Islet of Langerhans (tissue), 1 donor: ENCODE measurements around the gene TAPBP.
"Not testable (repeated sequence)": the region's sequence is repeated elsewhere in the genome, so short reads cannot be mapped to it uniquely, and the experiment has no call there.

Experiments used
- FAIRE-seq: peaks from one replicate; lab custom pipeline; 2011; peaks lifted over from hg19 to GRCh38; lab: Jason Lieb, UNC

TAPBP gene

DNA sequence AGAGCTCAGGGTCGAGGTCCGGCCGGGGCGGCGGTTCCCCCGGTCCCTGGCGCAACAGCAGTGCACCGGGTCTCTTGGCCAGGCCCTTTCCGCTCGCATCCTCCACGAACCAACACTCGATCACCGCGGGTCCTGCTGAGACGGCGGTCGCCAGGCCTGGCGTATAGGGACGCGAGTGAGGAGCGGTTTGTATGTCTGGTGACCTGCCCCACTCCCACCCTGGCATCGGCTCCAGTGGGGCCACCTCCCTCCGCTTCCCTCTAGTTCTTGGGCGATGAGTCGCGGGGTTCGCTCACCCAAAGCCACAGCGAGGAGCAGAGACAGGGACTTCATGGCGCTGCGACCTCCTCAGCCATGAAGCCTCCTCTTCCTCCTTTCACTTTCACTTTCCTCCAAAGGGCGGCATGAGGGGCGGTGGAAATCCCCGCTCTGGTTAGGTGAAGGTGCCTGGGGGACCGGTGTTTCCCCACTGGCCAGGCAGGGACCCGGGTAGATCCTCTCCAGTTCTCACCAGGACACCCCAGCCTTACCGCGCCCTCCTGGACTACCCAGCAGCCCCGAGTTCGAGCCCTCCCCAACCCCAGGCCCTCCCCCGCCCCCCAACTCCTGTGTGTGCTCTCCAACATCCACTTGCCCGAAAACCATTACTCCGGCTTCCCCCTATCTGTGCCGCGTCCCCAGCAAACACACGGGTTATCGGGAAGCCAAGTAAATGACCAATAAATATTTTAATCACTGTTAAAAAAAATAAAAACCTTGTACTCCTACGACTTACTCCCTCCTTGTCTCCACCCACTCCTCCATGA is at the start of gene TAPBP:
Gene TAPBP, minus strand, starts transcription at position 370 of the 806 bp plus-strand sequence. Its CDS starts 37 bp downstream, at position 333.
- no peak for FAIRE-seq

- FAIRE-seq: not testable (repeated sequence)
Observed at GRCh38 chr6:33363486-33363885, 49.6 kb upstream of the TAPBP start.

DNA sequence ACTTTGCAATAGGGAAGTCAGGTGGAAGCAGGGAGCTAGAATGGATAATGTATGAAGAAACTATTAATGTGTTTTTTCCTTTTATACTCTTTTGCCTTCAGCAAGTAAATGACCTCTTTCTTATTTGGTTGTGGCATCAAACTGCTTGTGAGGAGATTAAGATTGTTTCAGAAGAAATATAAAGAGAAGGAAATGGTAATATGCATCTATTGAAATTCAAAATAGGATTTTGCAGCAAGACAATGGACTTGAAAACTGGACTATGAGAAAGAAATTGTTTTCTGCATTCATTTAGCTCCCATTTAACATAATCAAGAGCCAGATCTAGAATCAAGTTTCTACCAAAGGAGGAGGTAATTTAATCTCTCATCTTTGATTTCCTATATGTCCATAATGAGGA is 45.5 kb upstream of the TAPBP start:
- FAIRE-seq: no peak

DNA sequence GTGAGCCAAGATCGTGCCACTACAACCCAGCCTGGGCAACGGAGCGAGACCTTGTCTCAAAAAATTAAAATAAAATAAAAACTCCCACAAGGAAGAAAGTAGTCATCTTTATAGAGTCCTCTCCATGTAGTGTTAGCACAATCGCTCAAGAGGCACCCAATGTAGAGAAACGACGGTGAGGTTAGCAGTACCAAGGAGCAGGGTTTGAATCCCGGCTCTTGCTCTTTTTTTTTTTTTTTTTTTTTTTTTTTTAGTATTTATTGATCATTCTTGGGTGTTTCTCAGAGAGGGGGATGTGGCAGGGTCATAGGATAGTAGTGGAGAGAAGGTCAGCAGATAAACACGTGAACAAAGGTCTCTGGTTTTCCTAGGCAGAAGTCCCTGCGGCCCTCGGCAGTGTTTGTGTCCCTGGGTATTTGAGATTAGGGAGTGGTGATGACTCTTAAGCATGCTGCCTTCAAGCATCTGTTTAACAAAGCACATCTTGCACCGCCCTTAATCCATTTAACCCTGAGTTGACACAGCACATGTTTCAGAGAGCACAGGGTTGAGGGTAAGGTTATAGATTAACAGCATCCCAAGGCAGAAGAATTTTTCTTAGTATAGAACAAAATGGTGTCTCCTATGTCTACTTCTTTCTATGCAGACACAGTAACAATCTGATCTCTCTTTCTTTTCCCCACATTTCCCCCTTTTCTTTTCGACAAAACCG is 43.4 kb upstream of the TAPBP start:
- not testable (repeated sequence) for FAIRE-seq

- FAIRE-seq: no peak
Observed at GRCh38 chr6:33356295-33356694, 42.4 kb upstream of the TAPBP start.

DNA sequence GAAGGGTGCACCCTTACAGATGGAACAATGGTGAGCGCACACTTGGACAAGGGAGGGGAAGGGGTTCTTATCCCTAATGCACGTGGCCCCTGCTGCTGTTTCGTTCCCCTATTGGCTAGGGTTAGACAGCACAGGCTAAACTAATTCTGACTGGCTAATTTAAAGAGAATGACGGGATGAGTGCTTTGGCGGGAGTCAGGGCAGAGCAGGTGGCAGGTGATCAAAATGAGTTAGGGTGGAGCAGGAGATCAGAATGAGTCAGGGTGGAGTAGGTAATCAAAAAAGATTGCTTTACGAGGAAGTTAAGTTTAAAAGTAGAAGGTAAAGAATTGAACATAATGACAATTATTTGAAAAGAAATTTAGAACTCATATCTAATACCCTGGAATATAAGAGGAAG is 42.0 kb upstream of the TAPBP start:
- FAIRE-seq: not testable (repeated sequence)

GRCh38 chr6:33347816-33348215 is 33.9 kb upstream of the TAPBP start:
- FAIRE-seq: no peak

- FAIRE-seq: not testable (repeated sequence)
Observed at GRCh38 chr6:33346972-33347371, 33.1 kb upstream of the TAPBP start.

DNA sequence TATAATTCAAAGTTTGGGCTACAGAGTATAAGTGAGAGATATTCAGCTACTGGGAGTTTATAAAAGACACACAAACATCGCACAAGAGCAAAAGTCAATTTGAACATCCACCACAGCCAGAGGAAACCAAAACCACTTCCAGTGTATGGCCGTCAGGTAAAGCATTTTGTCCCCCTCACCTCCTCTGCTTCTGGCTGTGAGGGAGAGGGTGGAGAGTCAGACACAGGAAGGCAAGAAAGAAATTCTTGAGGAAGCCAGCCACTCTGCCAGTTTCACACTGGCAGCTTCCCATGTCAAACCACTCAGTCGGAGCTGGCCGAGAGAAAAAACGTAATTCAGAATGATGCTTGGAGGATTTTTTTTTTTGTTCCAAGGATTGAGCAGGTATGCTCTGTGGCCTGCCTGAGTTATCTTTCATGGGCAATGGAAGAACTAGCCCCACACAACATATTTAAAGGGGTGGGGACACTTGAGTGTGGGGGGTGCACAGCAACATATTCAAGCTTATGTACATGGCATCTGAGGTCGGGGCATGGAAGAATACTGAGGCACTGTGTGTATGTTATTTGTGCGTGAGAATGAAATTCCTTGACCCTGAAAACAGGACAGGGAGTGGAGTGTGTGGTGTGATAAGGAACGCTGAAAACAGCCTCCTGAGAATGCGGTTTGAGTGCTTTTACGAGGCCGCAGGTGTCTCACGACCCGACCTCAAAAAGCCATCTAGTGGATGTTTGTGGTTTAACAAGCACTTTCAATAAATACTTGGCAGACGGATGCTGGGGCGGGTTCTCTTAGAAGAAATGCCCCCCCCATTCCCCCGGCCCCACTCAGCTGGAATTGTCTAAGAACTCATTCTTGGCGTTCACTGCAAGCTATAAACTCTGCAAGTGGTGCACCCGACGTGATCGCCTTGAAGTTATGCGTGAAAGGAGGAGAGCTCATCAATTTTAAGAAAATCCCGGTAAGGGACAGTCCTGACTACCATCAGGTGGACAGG is 31.1 kb upstream of the TAPBP start:
- no peak for FAIRE-seq

DNA sequence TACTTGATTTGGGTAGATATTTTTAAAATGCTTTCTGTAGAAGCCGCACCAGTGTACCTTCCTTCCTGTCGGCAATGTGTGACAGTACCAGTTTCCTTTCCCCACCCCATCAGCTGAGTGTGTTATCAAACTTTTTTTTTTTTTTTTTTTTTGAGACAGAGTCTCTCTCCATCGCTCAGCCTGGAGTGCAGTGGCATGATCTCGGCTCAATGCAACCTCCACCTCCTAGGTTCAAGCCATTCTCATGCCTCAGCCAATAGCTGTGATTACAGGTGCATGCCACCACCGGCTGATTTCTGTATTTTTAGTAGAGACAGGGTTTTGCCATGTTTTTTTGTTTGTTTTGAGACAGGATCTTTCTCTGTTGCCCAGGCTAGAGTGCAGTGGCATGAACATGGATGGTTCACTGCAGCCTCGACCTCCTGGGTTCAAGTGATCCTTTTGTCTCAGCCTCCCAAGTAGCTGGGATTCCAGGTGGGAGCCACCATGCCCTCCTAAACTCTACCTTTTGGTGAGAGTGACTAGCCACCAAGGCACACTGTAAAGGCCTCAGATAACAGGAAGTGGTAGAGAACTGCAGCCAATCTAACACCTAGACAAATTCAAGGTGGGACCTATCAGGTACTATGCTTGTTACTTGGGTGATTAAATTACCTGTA is 30.2 kb upstream of the TAPBP start:
- no peak for FAIRE-seq

- not testable (repeated sequence) for FAIRE-seq
Observed at GRCh38 chr6:33343606-33343952, 29.7 kb upstream of the TAPBP start.

GRCh38 chr6:33339193-33339592 is 25.3 kb upstream of the TAPBP start:
- FAIRE-seq: no peak

DNA sequence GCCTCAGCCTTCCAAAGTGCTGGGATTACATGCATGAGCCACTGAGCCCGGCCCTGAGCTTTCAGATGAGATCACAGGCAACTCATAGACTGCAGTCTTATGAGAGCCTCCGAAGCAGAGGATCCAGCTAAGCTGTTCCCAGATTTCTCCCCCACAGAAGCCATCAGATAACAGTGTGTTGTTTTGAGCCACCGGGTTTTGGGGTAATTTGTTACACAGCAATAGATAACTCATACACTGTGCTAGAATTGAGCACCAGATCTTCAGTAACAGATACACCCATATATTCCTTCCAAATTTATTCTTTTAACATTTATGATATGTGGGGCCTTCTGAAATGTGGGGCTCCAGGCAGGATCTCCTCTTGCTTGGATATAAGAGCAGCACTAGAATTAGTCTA is 22.6 kb upstream of the TAPBP start:
- no peak for FAIRE-seq

DNA sequence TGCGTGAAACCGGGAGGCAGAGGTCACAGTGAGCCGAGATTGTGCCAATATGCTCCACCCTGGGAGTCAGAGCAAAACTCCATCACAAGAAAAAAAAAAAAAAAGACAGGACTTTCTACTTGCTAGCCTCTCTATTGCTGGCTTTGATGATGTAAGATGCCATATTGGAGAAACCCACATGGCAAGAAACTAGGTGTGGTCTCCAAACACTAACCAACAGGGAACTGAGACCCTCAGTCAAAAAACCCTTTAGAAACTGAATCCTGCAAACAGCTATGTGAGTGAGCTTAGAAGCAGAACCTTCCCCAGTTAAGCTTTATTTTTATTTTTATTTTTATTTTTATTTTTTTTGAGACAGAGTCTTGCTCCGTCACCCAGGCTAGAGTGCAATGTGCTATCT is 22.0 kb upstream of the TAPBP start:
- FAIRE-seq: no peak

GRCh38 chr6:33333666-33334065 is 19.8 kb upstream of the TAPBP start:
- FAIRE-seq: no peak

GRCh38 chr6:33330736-33331135 is 16.9 kb upstream of the TAPBP start:
- no peak for FAIRE-seq

- FAIRE-seq: no peak
Observed at GRCh38 chr6:33329058-33329457, 15.2 kb upstream of the TAPBP start.

DNA sequence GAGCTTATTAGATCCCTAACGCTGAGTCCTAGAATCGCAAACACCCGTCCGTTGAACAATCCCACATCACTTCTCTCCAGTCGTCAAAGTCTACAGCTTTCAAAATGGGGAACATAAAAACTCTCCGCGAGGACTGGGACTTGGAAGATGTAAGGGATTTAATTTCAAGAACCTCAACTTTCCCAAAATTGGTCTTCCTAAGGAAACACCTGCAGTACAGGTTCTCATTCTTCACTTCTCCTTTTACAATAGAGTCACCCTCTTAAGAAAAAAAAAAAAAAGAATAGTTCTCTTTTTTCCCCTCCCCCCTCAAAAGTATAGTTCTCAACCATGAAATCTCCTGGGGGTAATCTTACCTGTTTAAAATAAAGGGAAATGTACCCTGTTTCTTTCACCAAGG is 10.2 kb upstream of the TAPBP start:
- no peak for FAIRE-seq

GRCh38 chr6:33323623-33323948 is 9.7 kb upstream of the TAPBP start:
- FAIRE-seq: no peak

DNA sequence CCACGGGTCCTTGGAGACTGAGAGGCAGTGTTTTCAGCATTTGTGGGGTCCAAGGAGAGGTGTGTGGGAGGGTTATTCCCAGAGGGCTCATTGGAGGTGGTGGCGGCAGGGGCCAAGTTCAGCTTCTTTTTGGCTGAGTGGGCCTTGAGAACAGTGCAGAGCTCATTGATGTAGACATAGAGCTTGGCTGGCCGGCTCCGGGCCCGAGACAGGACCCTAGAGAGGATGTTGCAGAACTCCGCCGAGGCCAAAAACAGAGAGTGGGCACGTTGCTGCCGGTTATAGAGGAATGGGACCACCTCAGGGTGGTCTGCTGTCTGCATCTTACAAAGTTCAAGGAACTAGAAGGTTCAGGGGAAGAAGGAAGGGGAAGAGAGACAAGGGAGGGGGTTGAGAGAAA is 7.3 kb upstream of the TAPBP start:
- FAIRE-seq: no peak

DNA sequence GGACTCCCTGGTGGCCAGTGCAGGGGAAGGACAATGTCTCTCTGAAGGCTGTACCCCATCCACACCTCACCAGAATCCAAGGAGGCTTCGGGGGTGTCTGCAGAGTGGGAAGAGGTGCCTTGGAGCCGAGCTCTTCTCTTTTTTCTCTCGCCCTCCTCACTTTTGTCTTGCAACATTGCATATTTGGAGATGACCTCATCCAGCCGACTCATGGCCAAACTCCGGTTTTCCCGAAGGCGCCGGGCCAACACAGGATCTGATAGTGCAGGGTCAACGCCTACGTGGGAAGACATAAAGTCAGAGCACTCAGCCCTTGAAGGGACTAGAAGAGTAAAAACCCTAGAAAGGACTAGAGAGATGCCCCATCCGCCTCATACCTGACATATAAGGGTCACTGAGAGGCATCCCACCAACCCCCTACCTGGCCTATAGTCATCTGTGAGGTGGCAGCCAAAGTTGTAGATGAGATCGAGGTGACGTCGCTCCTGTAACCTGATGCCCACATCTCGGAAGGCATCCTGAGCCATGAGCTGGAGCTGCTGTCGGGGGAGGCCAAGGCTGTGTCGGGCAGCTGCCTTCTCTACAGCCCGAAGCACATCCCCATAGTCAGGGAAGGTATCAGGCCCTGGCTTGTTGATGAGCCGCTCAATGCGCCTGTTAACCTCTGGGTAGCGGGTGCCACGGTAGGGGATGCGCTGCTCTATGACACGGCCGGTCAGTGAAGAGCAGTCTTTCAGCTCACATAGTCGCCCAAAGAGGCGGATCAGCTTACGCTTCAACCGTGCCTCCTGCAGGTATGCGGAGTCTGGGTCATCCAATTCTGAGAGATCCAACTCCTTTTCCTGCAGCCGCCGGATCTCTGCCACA is 6.7 kb upstream of the TAPBP start:
- FAIRE-seq: no peak
